Neural progenitor cell (in vitro differentiated cells): ENCODE measurements around the gene CIAPIN1. TPM values are rescaled to one million over a fixed set of nuclear protein-coding genes. Genes with fewer than 3 reads are reported as not detected.

Source experiments
- DNase-seq: peaks from one replicate; pipeline ENCODE4 v3.0.0-alpha.2; 2016; ENCODE audit warnings: low spot score
- H2AFZ ChIP-seq: fragments of 200-600 bp; sonication (generic); replicated peaks from 2 replicates; pipeline ENCODE4 v1.6.1; 2016; ENCODE audit warnings: antibody characterized with exemption
- H3F3A ChIP-seq: fragments of 200-600 bp; sonication (generic); 2 replicates; pipeline ENCODE4 v1.6.1; 2016; ENCODE audit warnings: antibody characterized with exemption, low read depth
- H3K27ac ChIP-seq: fragments of 200-600 bp; sonication (generic); 2 replicates; pipeline ENCODE4 v1.5.1; 2016; ENCODE audit warnings: mild to moderate bottlenecking
- H3K27me3 ChIP-seq: fragments of 200-600 bp; sonication (generic); 2 replicates; pipeline ENCODE4 v1.6.1; 2016; ENCODE audit warnings: mild to moderate bottlenecking, moderate library complexity
- H3K36me3 ChIP-seq: fragments of 200-600 bp; sonication (generic); 2 replicates; pipeline ENCODE4 v1.5.1; 2016
- H3K4me1 ChIP-seq: fragments of 200-600 bp; sonication (generic); 2 replicates; pipeline ENCODE4 v1.6.1; 2016; ENCODE audit warnings: mixed run types
- H3K4me2 ChIP-seq: fragments of 200-600 bp; sonication (generic); 2 replicates; pipeline ENCODE4 v1.6.1; 2016
- H3K4me3 ChIP-seq: fragments of 200-600 bp; sonication (generic); 2 replicates; pipeline ENCODE4 v1.5.1; 2016
- H3K79me2 ChIP-seq: fragments of 200-600 bp; sonication (generic); 2 replicates; pipeline ENCODE4 v1.6.1; 2016; ENCODE audit warnings: low read depth
- H3K9ac ChIP-seq: fragments of 200-600 bp; sonication (generic); 2 replicates; pipeline ENCODE4 v1.6.1; 2016
- H3K9me3 ChIP-seq: fragments of 200-600 bp; sonication (generic); 2 replicates; pipeline ENCODE4 v1.5.1; 2016; ENCODE audit warnings: low read depth
- H4K20me1 ChIP-seq: fragments of 200-600 bp; sonication (generic); 2 replicates; pipeline ENCODE4 v1.6.1; 2016; ENCODE audit warnings: low read depth
- H3K27ac Mint-ChIP-seq: 3 replicates; pipeline ENCODE4 v1.8.0; 2021; ENCODE audit warnings: mixed read lengths
- H3K27me3 Mint-ChIP-seq: 2 replicates; pipeline ENCODE4 v1.8.0; 2022; ENCODE audit warnings: low read depth, mild to moderate bottlenecking, inconsistent platforms, moderate library complexity, mixed read lengths; ENCODE audit not compliant: insufficient read depth
- H3K36me3 Mint-ChIP-seq: 3 replicates; pipeline ENCODE4 v1.8.0; 2021; ENCODE audit warnings: mixed read lengths
- H3K4me1 Mint-ChIP-seq: 3 replicates; pipeline ENCODE4 v1.8.0; 2021; ENCODE audit warnings: mixed read lengths
- H3K4me3 Mint-ChIP-seq: 3 replicates; pipeline ENCODE4 v1.8.0; 2021; ENCODE audit warnings: mild to moderate bottlenecking, moderate library complexity, mixed read lengths
- H3K9me3 Mint-ChIP-seq: 3 replicates; pipeline ENCODE4 v1.8.0; 2020; ENCODE audit warnings: mixed read lengths
- CTCF ChIP-seq: fragments of 200-600 bp; sonication (generic); IDR thresholded peaks from 2 replicates; pipeline ENCODE4 v1.5.1; 2017; ENCODE audit warnings: antibody characterized with exemption, mild to moderate bottlenecking
- EZH2 ChIP-seq: fragments of 200-600 bp; sonication (generic); IDR thresholded peaks from 2 replicates; pipeline ENCODE4 v1.6.1; 2017; ENCODE audit warnings: antibody characterized with exemption, mild to moderate bottlenecking, moderate library complexity
- EZH2phosphoT487 ChIP-seq: fragments of 200-600 bp; sonication (generic); IDR thresholded peaks from 2 replicates; pipeline ENCODE4 v1.6.1; 2017; ENCODE audit warnings: antibody characterized with exemption
- total RNA-seq: library from RNA; depleted of rRNA; stranded (reverse); fragments of >200 nt; gene quantifications from 2 replicates; pipeline ENCODE4 v1.2.3, GENCODE V29; 2015; ENCODE audit warnings: low replicate concordance

The CIAPIN1 gene
- total RNA-seq, 1 donor from 2014 or later = 89.2 TPM

DNA sequence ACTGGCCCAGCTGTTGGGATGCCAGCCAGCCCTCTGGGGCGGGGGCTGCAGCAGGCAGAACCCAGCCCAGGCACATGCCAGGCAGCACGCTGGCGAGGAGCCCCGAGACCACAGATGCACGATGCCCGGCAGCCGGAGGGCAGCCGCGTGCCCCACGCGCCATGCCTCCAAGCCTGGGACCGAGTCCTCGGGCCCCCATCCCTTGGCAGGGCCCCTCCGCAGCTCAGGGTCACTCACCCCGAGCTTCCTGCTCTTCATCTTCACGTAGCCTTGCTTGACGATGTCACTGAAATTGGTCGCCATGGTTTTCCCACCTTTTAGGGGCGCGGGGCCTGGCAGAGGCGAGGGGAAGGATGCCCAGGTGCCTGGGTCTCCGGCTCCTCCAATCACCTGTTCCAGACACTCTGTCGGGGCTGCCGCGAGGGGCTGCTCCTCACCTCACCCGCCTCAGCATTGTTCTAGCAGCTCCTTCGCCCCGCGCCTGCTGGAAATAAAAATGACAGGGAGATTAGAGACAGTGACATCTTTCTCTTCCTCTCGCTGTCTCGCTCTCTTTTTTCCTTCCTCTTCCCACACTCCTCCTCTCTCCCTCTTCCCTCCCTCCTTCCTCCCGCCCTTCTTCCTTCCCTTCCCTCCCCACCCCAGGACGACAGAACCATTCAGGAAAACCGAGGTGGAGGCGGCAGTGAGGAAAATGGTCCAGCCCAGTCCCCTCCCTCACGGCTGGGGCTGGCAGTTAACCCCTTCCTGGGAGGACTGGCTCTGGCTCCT, 32.2 kb upstream of the CIAPIN1 start:
- H3K36me3 Mint-ChIP-seq = no peaks in the 10 kb centered on the region
- peaks cover 44% of the 10 kb centered on the region for H3K4me1 ChIP-seq
- H3K27ac Mint-ChIP-seq = peak overlapping the region; percentile 93
- peak overlapping the region; percentile 73 for H3K4me2 ChIP-seq
- H3F3A ChIP-seq = peaks cover 13% of the 10 kb centered on the region
- peak overlapping the region; percentile 41 for H3K4me3 ChIP-seq
- no peaks in the 10 kb centered on the region for H3K9me3 Mint-ChIP-seq
- peak overlapping the region; percentile 12 for H2AFZ ChIP-seq
- peaks cover 37% of the 10 kb centered on the region for H3K4me1 Mint-ChIP-seq
- no peaks in the 10 kb centered on the region for H3K36me3 ChIP-seq
- H3K9me3 ChIP-seq = no peaks in the 10 kb centered on the region
- peak overlapping the region; percentile 94 for H3K4me3 Mint-ChIP-seq
- H3K27me3 ChIP-seq = peaks cover 7% of the 10 kb centered on the region
- peak; percentile 66 for DNase-seq
- H3K9ac ChIP-seq = no peak overlapping the region
- peaks cover 7% of the 10 kb centered on the region for H4K20me1 ChIP-seq
- peaks cover 5% of the 10 kb centered on the region for H3K27me3 Mint-ChIP-seq
- H3K27ac ChIP-seq = no peak overlapping the region
- no peak for TF ChIP-seq EZH2phosphoT487
- TF ChIP-seq CTCF = no peak
- no peak for TF ChIP-seq EZH2
- H3K79me2 ChIP-seq = no peaks in the 10 kb centered on the region

DNA sequence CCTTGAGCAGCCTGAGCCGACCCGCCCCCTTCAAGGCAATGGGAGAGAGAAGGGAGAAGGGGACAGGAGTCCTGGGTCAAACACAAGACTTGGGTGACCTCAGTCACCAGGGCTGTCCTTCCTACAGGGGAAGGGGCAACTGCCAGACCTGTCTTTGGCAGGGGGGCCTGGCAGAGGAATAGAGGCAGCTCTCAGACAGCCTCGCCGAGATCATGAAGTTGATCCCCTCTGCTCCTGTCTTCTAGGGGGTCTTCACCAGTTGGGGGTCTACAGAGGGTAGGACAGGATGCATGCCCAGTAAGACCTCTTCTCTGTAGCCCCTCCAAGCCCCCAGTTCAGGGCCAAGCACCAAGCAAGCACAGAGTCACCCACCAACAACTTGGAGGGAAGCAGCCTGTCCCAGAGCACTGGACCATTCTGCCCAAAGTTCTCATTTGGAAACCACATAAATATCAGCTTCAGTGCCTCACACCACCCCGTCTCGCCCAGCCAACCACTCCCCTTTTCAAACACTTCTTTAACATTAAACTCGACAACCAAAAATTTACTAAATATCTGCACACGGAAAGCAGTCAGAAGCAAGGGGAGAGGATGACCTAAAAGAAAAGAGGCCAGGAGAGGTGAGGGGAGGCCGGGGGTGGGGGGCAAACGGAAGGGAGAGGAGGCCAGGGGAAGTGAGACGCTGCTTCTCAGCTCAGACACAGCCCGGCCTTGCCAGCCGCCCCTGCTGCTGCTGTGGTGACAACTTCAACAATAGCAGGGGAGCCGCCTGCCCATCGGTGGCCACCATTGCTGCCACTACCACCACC, 31.4 kb upstream of the CIAPIN1 start:
- TF ChIP-seq EZH2 = no peak
- no peak for TF ChIP-seq CTCF
- no peak for TF ChIP-seq EZH2phosphoT487
- no peak for DNase-seq
- Histone ChIP-seq H3K9ac (no peak overlapping the region), H3K4me1 (peaks cover 44% of the 10 kb centered on the region), H3F3A (peaks cover 13% of the 10 kb centered on the region), H3K79me2 (no peaks in the 10 kb centered on the region), H4K20me1 (peaks cover 7% of the 10 kb centered on the region), H2AFZ (no peak overlapping the region), H3K27me3 (peaks cover 7% of the 10 kb centered on the region), H3K4me2 (peak overlapping the region; percentile 73), H3K27ac (no peak overlapping the region), H3K36me3 (no peaks in the 10 kb centered on the region), H3K9me3 (no peaks in the 10 kb centered on the region), H3K4me3 (peak overlapping the region; percentile 41)
- Mint-ChIP-seq H3K4me3 (peak overlapping the region; percentile 82), H3K9me3 (no peaks in the 10 kb centered on the region), H3K36me3 (no peaks in the 10 kb centered on the region), H3K27me3 (peaks cover 5% of the 10 kb centered on the region), H3K4me1 (peaks cover 37% of the 10 kb centered on the region), H3K27ac (peak overlapping the region; percentile 14)

GRCh38 chr16:57477531-57478202, 30.5 kb upstream of the CIAPIN1 start:
- peak; percentile 56 for DNase-seq
- H3K36me3 Mint-ChIP-seq = no peaks in the 10 kb centered on the region
- peak overlapping the region; percentile 66 for H3K4me3 Mint-ChIP-seq
- Histone ChIP-seq H3K36me3 (no peaks in the 10 kb centered on the region), H3F3A (peaks cover 15% of the 10 kb centered on the region), H3K9me3 (no peaks in the 10 kb centered on the region), H3K4me1 (peaks cover 44% of the 10 kb centered on the region), H3K27me3 (peaks cover 7% of the 10 kb centered on the region), H4K20me1 (peaks cover 10% of the 10 kb centered on the region), H2AFZ (no peak overlapping the region), H3K4me2 (peak overlapping the region; percentile 49), H3K27ac (no peak overlapping the region), H3K4me3 (no peak overlapping the region), H3K79me2 (no peaks in the 10 kb centered on the region), H3K9ac (no peak overlapping the region)
- peaks cover 37% of the 10 kb centered on the region for H3K4me1 Mint-ChIP-seq
- peak overlapping the region; percentile 57 for H3K27ac Mint-ChIP-seq
- H3K9me3 Mint-ChIP-seq = no peaks in the 10 kb centered on the region
- TF ChIP-seq CTCF = no peak
- TF ChIP-seq EZH2 = no peak
- TF ChIP-seq EZH2phosphoT487 = no peak
- H3K27me3 Mint-ChIP-seq = peaks cover 2% of the 10 kb centered on the region
